Subcutaneous adipose tissue (tissue), 4 donors: ENCODE data around the gene KCTD17. TPM values are rescaled to one million over a fixed set of nuclear protein-coding genes. Genes with fewer than 3 reads are reported as not detected.

Experiments used
- total RNA-seq, 4 donors: library from RNA; depleted of rRNA; stranded (reverse); fragments of >200 nt; gene quantifications; one replicate each; pipeline ENCODE4 v1.1.0, GENCODE V29; 2016
- TF ChIP-seq, protein P1 (sequence below): fragments of 450-650 bp; IDR thresholded peaks from one replicate; pipeline ENCODE4 v1.5.1; 2016; ENCODE audit warnings: low read depth, mild to moderate bottlenecking, control low read depth, antibody characterized with exemption, moderate library complexity

The KCTD17 gene
- total RNA-seq, 4 donors from 2014 or later: 2.9 to 8.9 (median 8.4) TPM

DNA sequence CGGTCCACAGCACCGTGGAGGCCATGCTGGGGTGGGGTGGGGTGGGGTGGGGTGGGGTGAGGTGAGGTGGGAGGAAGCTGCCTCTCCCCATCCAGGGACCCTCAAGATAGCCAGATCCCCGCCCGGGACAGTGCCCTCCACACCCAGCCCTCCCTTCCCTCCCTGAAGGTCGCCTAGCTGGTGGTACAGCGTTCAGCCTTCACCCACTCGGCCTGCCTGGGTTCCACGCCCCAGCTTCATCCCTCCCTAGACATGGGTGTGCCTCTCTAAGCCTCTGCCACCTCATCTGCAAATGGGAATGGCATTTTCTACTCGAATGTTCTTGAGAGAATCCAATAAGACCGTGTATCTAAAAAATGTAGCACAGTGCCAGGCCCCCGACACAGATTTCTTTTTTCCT lies 17.8 kb downstream of the KCTD17 start:
- TF ChIP-seq, protein P1, sequence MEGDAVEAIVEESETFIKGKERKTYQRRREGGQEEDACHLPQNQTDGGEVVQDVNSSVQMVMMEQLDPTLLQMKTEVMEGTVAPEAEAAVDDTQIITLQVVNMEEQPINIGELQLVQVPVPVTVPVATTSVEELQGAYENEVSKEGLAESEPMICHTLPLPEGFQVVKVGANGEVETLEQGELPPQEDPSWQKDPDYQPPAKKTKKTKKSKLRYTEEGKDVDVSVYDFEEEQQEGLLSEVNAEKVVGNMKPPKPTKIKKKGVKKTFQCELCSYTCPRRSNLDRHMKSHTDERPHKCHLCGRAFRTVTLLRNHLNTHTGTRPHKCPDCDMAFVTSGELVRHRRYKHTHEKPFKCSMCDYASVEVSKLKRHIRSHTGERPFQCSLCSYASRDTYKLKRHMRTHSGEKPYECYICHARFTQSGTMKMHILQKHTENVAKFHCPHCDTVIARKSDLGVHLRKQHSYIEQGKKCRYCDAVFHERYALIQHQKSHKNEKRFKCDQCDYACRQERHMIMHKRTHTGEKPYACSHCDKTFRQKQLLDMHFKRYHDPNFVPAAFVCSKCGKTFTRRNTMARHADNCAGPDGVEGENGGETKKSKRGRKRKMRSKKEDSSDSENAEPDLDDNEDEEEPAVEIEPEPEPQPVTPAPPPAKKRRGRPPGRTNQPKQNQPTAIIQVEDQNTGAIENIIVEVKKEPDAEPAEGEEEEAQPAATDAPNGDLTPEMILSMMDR: no peak

DNA sequence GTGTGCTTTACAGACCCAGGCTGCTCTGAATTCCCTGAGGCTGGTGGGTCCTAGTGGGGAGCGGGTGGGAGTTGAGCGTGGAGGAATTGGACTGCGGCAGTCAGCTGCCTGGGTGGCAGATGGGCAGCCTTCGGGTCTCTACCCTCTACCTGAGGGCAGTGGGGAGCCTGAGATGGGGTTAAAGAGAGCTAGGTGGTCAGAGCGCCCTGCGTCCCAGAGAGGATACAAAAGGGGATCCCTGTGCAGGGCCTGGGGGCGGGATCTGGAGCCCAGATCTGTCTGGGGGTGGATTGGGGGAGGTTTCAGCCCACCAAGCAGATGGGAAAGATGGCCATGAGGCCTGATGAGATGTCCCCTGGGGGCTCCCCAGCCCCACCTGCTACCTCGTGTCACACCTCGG lies 18.2 kb downstream of the KCTD17 start:
- TF ChIP-seq, protein P1: no peak

DNA sequence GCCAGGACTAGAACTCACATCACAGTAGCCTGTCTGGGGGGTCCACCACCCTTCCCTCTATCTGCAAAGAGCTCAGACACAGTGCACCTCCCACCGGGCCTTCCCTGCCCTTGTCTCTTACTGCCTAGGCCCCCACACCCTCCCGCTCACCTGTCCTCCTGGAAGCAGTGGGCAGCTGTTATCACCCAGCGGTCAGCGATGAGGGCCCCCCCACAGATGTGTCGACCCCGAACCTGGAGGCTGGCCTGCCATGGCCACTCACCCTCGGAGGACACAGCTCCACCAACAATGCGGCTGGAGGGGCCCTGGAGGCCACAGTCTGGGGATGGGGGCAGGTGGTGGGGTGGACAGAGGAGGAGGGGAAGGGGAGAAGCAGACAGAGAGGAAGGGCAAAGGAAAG lies 18.8 kb downstream of the KCTD17 start:
- TF ChIP-seq, protein P1: no peak

DNA sequence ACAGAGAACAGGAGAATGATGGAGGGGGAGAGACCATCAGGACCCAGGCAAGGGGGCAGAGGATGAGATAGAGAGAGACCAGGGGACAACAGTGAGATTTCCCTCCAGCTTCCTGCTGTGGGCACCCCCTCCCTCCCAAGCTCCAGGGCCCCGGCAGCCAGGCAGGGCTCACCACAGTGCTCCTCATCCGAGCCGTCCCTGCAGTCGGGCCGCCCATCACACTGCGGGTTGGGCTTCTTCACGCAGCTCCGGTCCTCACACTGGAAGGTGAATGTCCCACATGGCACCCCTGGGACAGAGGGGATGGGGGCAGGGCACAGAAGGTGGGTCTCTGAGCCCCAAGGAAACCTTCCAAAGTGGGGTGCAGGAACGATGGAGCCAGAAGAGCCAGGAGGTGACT lies 19.2 kb downstream of the KCTD17 start:
- TF ChIP-seq, protein P1: no peak

DNA sequence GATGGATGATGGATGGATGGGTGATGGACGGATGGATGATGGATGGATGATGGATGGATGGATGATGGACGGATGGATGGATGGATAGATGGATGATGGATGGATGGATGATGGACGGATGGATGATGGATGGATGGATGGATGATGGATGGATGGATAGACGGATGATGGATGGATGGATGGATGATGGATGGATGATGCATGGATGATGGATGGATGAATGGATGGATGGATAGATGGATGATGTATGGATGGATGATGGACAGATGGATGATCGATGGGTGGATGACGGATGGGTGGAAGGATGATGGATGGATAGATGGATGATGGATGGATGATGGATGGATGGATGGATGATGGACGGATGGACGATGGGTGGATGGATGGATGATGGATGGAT lies 21.1 kb downstream of the KCTD17 start:
- TF ChIP-seq, protein P1: no peak

DNA sequence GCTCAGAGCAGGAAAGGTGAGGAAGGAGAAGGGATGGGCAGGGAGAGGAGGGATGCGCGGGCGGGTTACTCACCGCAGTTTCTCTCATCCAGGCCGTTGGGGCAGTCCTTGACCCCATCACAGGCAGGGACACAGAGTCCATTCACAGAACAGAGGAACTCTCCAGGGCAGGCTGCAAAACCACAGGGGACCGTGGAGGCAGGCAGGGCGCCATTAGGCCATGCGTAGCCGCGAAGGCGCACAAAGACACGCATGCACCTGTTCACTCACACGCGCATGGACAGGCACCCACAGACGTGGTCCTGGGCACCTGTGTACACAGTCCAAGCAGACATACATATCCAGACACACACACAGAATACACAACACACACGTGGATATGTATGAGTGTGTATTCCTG lies 23.0 kb downstream of the KCTD17 start:
- TF ChIP-seq, protein P1: no peak

DNA sequence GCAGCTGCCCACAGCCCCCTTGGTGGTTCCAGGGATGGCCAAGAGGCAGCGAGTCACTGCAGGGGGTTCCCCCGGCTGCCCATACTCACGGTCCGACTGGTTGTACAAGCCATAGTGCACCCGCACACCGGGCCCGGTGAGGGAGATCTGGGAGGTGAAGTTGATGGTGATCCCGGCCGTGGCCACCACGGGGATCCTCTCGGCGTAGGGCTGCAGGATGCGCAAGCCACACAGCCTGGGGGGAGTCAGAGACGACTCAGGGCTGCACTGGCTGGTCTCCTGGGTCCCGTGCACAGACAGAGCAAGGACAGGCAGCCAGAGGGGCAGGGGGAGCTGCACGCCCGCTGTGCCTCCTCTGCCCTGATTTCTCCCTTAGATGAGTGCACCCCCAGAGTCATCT lies 23.5 kb downstream of the KCTD17 start:
- TF ChIP-seq, protein P1: no peak
